GM18498 (cell line): ENCODE results near the gene ARHGEF2.

Source experiments
- ATAC-seq: cut with Tn5 transposase; IDR thresholded peaks from one replicate; pipeline ENCODE4 v1.9.1; 2021; ENCODE audit warnings: mild to moderate bottlenecking, moderate library complexity; ENCODE audit not compliant: unreplicated experiment

The ARHGEF2 gene

DNA sequence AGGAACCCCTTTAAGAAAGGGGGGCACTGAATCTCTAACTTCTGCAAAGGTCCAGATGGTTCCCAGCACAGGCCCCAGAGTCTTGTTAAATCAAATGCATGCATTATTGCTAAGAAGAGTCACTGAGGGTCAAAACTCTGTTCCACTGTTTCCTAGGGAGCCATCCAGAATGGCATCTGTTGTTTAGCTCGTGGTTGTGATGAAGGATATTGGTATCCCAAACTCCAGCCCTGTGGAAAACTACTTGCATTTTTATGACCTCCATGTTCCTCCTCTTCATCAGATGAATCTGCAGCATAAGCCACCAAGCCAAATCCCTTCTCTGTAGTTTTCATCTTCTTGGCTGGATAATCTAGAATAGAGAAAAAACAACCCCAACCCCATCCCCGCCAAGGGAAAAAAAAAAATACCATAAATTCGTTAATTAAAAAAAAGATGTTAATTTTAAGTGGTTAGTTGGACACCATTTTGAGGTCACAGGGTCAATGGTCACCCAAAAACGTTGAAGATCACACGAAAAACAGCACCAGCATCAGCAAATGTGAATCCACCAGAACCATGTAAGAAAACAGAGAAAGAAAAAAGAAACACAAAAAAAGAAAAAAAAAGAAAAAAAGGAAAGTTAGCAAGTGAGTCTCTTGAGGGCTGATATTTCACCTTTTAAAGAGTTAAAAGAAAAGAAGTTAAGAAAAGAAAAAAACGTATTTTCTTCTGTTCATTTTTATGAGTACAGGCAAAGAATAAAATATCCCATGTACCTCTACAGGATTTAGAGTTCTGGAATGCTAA, 64.2 kb downstream of the ARHGEF2 start:
- no peak for ATAC-seq

DNA sequence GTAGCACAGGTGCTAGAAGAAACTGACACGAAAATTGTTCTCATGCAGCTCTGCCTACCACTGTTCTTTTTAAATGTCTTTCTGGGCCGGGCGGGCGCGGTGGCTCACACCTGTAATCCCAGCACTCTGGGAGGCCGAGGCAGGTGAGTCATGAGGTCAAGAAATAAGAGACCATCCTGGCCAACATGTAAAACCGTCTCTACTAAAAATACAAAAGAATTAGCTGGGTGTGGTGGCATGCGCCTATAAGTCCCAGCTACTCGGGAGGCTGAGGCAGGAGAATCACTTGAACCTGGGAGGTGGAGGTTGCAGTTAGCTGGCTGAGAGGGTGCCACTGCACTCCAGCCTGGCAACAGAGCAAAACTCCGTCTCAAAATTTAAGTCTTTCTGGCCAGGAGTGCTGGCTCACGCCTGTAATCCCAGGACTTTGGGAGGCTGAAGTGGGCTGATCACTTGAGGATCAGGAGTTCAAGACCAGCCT, 66.3 kb downstream of the ARHGEF2 start:
- ATAC-seq: no peak

DNA sequence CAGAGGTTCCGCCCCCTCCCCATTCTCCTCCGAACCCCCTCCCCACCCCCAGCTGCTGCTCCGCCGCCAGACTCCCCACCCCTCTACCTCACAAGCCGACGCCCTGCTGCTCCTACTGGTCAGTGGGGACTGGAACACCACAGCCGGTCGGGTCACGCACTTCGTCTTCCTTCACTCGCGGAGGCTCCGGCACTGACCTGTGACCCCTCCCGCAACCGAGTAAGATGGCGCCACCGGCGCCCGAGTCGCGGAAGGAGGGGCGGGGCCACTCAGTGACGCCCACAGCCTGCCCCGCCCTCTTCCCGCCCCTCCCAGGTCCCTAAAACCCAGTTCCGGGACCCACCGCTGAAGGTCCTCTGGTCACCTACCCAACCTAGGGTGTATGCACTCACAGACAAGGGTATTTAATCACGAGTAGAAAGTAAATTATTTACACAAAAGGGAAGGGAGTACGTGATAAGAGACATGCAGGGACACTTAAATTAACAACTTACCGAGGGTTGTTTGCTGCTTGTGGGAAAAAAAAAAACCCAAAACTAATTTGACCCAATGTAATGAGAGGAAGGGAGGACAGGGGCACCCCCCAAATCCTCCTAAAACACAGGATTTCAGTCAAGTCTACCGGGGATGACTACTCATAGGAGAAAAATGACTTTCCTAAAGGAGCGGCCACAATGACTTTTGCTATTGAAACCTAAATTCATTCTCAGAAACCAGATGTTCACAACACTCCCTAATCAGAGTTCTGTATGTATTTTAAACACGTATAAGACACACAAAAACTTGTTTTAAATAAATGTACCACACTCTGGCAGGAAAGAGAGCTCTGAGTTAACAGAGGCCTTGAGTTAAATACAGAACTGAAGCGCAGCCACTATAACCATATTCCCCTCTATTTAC, 66.9 kb downstream of the ARHGEF2 start, which contains the start of gene RIT1:
RIT1 (minus strand) TSS at position 194 of the 900 bp plus-strand sequence. CDS start 588 bp downstream, outside the sequence.
- peak; percentile 87 for ATAC-seq

DNA sequence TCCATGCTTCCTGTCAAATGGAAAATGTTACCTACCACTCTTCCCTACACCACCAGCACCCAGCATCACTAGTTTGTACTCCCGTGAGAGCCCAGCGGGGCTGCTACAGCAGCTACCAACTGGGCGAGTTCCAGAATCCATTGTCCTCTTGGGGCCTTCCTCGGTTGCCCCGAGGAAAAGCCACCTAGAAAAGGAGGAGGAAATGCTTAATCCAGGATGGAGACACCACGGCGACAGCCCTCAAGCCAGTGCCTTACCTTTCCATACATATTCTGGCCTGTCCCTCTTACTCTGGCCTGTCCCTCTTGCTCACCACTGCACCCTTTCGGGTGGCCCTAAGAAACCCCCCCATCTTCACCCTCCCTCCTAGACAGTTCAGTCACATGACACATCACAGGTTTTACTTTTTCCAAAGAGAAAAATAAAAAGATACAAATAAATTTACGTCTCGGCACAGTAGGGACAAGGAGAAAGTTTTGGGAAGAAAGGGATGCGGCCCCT, 67.7 kb downstream of the ARHGEF2 start:
- ATAC-seq: peak; percentile 25

DNA sequence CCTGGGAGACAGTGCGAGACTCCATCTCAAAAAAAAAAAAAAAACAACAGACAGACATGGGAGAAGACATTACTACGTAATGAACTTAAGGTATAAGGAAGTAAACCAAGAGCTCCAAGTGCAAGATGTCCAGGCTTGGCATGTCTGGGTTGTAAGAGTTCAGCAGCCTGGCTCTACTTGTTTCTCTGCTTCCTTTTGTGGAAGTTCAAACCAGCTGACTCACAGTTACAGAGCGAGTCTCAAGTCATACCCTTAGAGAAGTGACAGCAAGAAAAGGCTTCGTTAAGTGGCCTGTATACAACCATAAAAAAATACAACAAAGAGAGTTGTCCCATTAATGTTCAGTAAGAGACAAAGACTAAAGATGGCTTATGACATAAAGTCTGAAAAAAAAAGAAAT, 68.5 kb downstream of the ARHGEF2 start:
- no peak for ATAC-seq

DNA sequence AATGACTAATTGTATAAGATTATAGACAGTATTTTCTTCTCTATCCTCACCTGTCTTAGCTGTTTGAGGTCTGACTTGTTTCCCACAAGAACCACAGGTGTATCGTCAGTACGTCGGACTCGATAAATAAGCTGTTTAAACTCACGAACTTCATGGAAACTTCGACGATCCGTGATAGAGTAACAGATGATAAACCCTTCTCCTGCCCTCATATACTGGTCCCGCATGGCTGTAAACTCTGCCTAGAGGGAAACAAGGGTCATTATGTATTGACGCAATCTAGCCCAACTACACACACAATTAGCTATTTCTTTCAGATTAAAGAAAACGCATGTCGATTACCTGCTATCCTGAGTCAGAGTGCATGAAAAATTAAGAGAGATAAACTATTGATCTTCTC, 74.1 kb downstream of the ARHGEF2 start:
- ATAC-seq: no peak

DNA sequence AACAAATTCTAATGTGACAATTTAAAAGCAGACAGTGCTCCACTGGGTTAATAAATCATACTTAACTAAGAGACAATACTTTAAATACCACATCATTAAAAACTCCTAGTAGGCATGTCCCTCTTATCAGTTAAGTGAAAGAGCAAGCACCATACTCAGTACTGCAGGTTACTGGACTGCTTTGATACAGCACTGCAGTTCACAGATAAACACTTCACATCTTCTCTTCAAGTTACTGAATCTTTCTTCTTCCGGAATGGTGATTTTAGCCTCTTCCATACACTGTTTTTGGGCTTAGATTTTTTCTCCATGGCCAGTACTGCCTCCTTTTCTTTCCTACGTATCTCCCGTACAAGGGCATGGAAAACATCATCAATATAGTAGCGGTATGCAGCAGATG, 78.2 kb downstream of the ARHGEF2 start:
- ATAC-seq: no peak

DNA sequence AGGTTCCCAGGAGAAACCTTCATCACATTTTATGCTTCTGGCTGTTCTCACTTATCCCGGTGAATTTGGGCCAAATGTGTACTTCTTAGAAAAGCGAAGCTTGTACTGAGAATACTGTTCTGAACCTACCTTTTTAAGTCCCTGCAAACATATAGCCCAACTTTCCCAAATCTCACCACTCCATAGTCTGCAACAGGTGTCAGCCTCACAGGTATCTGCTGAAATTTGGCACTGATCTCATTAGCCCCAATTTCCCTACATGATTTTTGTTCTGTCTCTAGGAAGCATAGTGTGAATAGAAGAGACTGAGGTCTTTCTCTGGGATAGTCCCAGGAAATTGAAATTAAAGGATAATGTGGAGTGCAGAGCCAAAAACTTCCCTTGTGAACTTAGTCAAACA, 78.7 kb downstream of the ARHGEF2 start:
- ATAC-seq: no peak

DNA sequence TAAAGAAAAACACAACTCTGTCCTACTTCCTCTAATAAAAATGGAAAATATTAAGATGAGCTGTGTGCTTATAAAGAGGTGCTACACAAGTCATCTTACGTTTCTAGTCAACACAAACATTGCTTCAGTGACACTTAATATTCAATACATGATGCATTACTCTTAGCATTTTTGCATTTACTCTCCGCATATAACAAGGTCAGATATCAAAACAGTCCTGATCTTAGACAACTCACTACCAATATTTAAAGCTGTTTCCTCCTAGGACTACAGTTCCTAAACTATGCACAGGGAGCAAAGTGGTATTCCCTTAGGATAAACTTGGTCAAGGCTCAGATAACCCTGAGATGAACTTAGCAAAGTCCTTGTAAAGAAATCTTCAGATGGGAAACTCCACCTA, 79.5 kb downstream of the ARHGEF2 start:
- no peak for ATAC-seq

DNA sequence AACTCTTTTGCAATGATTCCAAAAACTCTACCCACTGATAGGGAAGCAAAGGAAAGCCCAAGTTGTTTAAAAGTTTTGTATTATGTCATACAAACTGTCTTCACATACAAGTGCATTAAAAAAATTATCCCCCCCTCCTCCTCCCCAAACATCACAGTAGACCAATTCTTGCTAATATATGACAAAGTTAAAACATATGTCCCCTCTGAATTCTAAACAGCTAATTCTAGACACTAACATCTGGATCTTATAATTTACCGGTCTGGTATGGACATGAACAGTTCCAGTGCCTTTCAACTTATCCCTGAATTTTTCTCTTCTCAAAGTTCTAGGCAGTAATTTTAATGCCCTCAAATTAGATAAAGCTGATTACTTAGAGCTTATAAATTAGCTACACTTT, 80.6 kb downstream of the ARHGEF2 start:
- no peak for ATAC-seq
